ENCODE measurements around the gene AMPD1. TPM values are rescaled to one million over a fixed set of nuclear protein-coding genes. Genes with fewer than 3 reads are reported as not detected.

The AMPD1 gene
- total RNA-seq, 1 donor from 2014 or later: not detected

GRCh38 chr1:114710360-114710759 lies 15.0 kb upstream of the AMPD1 start:
- DNase-seq (ENCODE audit: extremely low spot score, unreplicated experiment): no peak
- no peaks in the 10 kb centered on the region for H3K9me3 Mint-ChIP-seq
- no peak overlapping the region for H3K27ac Mint-ChIP-seq
- TF ChIP-seq CTCF (conservative IDR thresholded peaks at IDR 0.05): no peak
- H3K36me3 Mint-ChIP-seq: peaks cover 33% of the 10 kb centered on the region
- H3K4me1 Mint-ChIP-seq (ENCODE audit: unreplicated experiment): no peaks in the 10 kb centered on the region
- H3K4me3 Mint-ChIP-seq: no peak overlapping the region
- H3K27me3 Mint-ChIP-seq: no peaks in the 10 kb centered on the region

DNA sequence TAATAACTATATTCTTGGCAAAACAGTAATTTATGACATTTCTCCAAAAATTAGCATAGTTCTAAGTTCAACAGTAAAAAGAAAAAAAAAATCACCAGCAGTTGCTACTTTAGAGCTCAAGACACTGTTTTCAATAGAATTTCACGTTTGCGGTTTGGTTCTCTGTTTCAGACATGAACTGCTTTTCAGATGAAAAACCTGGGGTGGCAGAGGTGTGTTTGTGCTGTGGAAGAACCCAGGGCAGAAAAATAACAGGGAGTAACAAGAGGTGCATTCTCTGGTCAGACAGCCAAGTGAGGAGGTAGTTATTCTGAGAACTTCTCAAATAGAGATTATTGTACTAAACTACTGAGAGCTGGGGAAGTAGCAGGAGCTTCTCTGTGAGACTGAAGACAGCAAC lies 12.3 kb upstream of the AMPD1 start:
- Mint-ChIP-seq H3K27ac (no peak overlapping the region), H3K4me1 (ENCODE audit: unreplicated experiment) (no peaks in the 10 kb centered on the region), H3K9me3 (no peaks in the 10 kb centered on the region), H3K36me3 (peaks cover 26% of the 10 kb centered on the region), H3K4me3 (no peak overlapping the region), H3K27me3 (no peaks in the 10 kb centered on the region)
- DNase-seq (ENCODE audit: extremely low spot score, unreplicated experiment): no peak
- TF ChIP-seq CTCF (conservative IDR thresholded peaks at IDR 0.05): no peak

DNA sequence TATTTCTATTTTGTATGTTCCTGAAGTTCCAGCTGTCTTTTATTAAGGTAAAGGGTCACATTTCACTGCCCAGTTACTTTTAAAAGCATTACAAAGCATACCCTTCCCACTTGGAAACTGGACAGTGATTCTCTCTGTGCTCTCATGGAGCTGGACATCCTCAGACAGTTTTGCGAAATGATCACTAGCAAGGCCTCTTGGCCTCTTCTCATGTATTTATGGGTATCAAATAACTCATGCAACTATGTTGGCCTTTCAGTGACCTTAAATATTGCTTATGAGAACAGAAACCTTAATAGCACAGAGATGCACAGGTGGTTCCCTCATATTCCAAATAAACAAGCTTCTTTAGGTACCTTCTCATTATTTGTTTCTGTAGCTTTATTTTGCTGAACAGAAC lies 7.9 kb upstream of the AMPD1 start:
- no peak for DNase-seq (ENCODE audit: extremely low spot score, unreplicated experiment)
- Mint-ChIP-seq H3K4me3 (no peak overlapping the region), H3K9me3 (no peaks in the 10 kb centered on the region), H3K4me1 (ENCODE audit: unreplicated experiment) (no peaks in the 10 kb centered on the region), H3K27me3 (no peaks in the 10 kb centered on the region), H3K27ac (no peak overlapping the region), H3K36me3 (peaks cover 14% of the 10 kb centered on the region)
- no peak for TF ChIP-seq CTCF (conservative IDR thresholded peaks at IDR 0.05)

DNA sequence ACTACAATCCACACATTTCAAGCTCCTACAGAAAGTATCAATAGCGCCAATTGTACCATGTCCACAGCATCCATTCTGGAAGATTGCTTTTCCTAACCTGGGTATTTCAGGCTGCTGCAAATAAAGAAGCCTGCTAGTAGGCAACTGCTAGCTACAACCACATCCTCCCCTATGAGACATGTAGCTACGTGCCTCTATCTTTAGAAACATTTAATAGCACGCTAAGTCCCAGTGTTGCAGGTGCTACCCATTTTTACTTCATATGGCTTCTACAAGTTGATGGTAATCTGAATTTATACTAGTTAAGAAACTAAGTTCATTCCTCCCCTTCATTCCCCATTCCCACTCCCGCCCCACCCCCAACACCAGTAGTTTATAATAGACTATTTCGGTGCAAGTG lies 7.4 kb upstream of the AMPD1 start:
- peaks cover 12% of the 10 kb centered on the region for H3K36me3 Mint-ChIP-seq
- no peak for TF ChIP-seq CTCF (conservative IDR thresholded peaks at IDR 0.05)
- no peak overlapping the region for H3K4me3 Mint-ChIP-seq
- H3K27ac Mint-ChIP-seq: no peak overlapping the region
- DNase-seq (ENCODE audit: extremely low spot score, unreplicated experiment): no peak
- H3K4me1 Mint-ChIP-seq (ENCODE audit: unreplicated experiment): no peaks in the 10 kb centered on the region
- no peaks in the 10 kb centered on the region for H3K27me3 Mint-ChIP-seq
- H3K9me3 Mint-ChIP-seq: no peaks in the 10 kb centered on the region

GRCh38 chr1:114701931-114702330 lies 6.6 kb upstream of the AMPD1 start:
- TF ChIP-seq CTCF (conservative IDR thresholded peaks at IDR 0.05): no peak

GRCh38 chr1:114700036-114700600 lies 4.8 kb upstream of the AMPD1 start:
- no peak for DNase-seq (ENCODE audit: extremely low spot score, unreplicated experiment)
- no peaks in the 10 kb centered on the region for H3K36me3 Mint-ChIP-seq
- H3K9me3 Mint-ChIP-seq: no peaks in the 10 kb centered on the region
- H3K4me1 Mint-ChIP-seq (ENCODE audit: unreplicated experiment): no peaks in the 10 kb centered on the region
- no peak overlapping the region for H3K27ac Mint-ChIP-seq
- TF ChIP-seq CTCF (conservative IDR thresholded peaks at IDR 0.05): no peak
- H3K27me3 Mint-ChIP-seq: peaks cover 11% of the 10 kb centered on the region
- no peak overlapping the region for H3K4me3 Mint-ChIP-seq

More at GRCh38 chr1:114701931-114702330, 6.6 kb upstream of the AMPD1 start:
- Mint-ChIP-seq H3K27me3 (peaks cover 2% of the 10 kb centered on the region), H3K27ac (no peak overlapping the region), H3K4me1 (ENCODE audit: unreplicated experiment) (no peaks in the 10 kb centered on the region), H3K9me3 (no peaks in the 10 kb centered on the region), H3K4me3 (no peak overlapping the region), H3K36me3 (peaks cover 4% of the 10 kb centered on the region)
- no peak for DNase-seq (ENCODE audit: extremely low spot score, unreplicated experiment)

All from type B pancreatic cell (in vitro differentiated cells).